Memory B cell (primary cell): Measurements from ENCODE around the gene MYBL2.

Experiments
- ATAC-seq: fragments of 150-1000 bp; cut with Tn5 transposase; 2 replicates; pipeline ENCODE4 v1.10.0; 2021; ENCODE audit warnings: low read depth, mild to moderate bottlenecking, moderate library complexity
- DNase-seq, 2 donors: peaks; one replicate each; pipeline ENCODE4 v3.0.0; 2022; ENCODE audit warnings: low spot score in 2 of 2
- H3K27ac Mint-ChIP-seq: one replicate; pipeline ENCODE4 v1.8.0; 2022; ENCODE audit warnings: mild to moderate bottlenecking, moderate library complexity, mixed read lengths
- H3K27me3 Mint-ChIP-seq: one replicate; pipeline ENCODE4 v1.8.0; 2022; ENCODE audit warnings: mixed read lengths
- H3K36me3 Mint-ChIP-seq: one replicate; pipeline ENCODE4 v1.8.0; 2022; ENCODE audit warnings: mild to moderate bottlenecking, mixed read lengths
- H3K4me1 Mint-ChIP-seq: one replicate; pipeline ENCODE4 v1.8.0; 2022; ENCODE audit warnings: mixed read lengths
- H3K4me3 Mint-ChIP-seq: one replicate; pipeline ENCODE4 v1.8.0; 2022; ENCODE audit warnings: mild to moderate bottlenecking, moderate library complexity, mixed read lengths
- H3K9me3 Mint-ChIP-seq: one replicate; pipeline ENCODE4 v1.8.0; 2022; ENCODE audit warnings: mixed read lengths

Gene MYBL2

GRCh38 chr20:43699941-43700565 lies 33.1 kb downstream of the MYBL2 start:
- ATAC-seq (no peak), DNase-seq (no peak)
- H3K27ac Mint-ChIP-seq, result no peak overlapping the region
- peaks cover 14% of the 10 kb centered on the region for H3K36me3 Mint-ChIP-seq
- H3K9me3 Mint-ChIP-seq, result no peaks in the 10 kb centered on the region
- H3K4me1 Mint-ChIP-seq, result no peaks in the 10 kb centered on the region
- no peaks in the 10 kb centered on the region for H3K27me3 Mint-ChIP-seq
- no peak overlapping the region for H3K4me3 Mint-ChIP-seq

- Mint-ChIP-seq H3K9me3 (no peaks in the 10 kb centered on the region), H3K27ac (no peak overlapping the region), H3K4me1 (no peaks in the 10 kb centered on the region), H3K27me3 (no peaks in the 10 kb centered on the region), H3K4me3 (no peak overlapping the region), H3K36me3 (peaks cover 16% of the 10 kb centered on the region)
- ATAC-seq (no peak), DNase-seq (no peak)
Measured at GRCh38 chr20:43700627-43701026, 33.7 kb downstream of the MYBL2 start.

DNA sequence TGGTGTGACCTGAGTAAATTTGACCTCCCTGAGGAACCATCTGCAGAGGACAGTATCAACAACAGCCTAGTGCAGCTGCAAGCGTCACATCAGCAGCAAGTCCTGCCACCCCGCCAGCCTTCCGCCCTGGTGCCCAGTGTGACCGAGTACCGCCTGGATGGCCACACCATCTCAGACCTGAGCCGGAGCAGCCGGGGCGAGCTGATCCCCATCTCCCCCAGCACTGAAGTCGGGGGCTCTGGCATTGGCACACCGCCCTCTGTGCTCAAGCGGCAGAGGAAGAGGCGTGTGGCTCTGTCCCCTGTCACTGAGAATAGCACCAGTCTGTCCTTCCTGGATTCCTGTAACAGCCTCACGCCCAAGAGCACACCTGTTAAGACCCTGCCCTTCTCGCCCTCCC lies 35.6 kb downstream of the MYBL2 start:
- H3K4me3 Mint-ChIP-seq, result no peak overlapping the region
- no peaks in the 10 kb centered on the region for H3K9me3 Mint-ChIP-seq
- no peak overlapping the region for H3K27ac Mint-ChIP-seq
- no peaks in the 10 kb centered on the region for H3K4me1 Mint-ChIP-seq
- ATAC-seq (no peak), DNase-seq (no peak)
- H3K27me3 Mint-ChIP-seq, result no peaks in the 10 kb centered on the region
- peaks cover 20% of the 10 kb centered on the region for H3K36me3 Mint-ChIP-seq

- DNase-seq (peak in 1 of 2 donors; percentile 15), ATAC-seq (peak; percentile 70)
- Mint-ChIP-seq H3K4me1 (peaks cover 24% of the 10 kb centered on the region), H3K27me3 (no peaks in the 10 kb centered on the region), H3K9me3 (no peaks in the 10 kb centered on the region), H3K4me3 (peak overlapping the region; percentile 33), H3K36me3 (peaks cover 12% of the 10 kb centered on the region), H3K27ac (peak overlapping the region; percentile 88)
Measured at GRCh38 chr20:43710370-43711044, 43.6 kb downstream of the MYBL2 start.

GRCh38 chr20:43711098-43711654 lies 44.3 kb downstream of the MYBL2 start:
- Mint-ChIP-seq H3K4me1 (peaks cover 24% of the 10 kb centered on the region), H3K27me3 (no peaks in the 10 kb centered on the region), H3K9me3 (no peaks in the 10 kb centered on the region), H3K4me3 (peak overlapping the region; percentile 33), H3K36me3 (peaks cover 10% of the 10 kb centered on the region), H3K27ac (peak overlapping the region; percentile 88)
- ATAC-seq (peak; percentile 48), DNase-seq (no peak)

DNA sequence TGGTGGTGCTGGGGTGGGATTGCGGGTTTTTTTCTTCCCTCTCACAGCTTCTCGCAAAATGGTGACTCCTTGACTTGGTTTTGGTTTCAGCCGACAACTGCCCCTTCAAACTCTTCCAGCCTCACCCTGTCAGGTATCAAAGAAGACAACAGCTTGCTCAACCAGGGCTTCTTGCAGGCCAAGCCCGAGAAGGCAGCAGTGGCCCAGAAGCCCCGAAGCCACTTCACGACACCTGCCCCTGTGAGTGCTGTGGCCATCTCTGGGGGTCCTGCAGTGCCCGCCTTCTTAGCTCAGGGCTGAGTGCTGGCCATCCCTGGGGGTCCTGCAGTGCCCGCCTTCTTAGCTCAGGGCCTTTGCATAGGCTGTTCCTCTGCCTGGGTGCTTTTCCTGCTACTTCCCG lies 48.1 kb downstream of the MYBL2 start:
- Mint-ChIP-seq H3K27ac (no peak overlapping the region), H3K4me3 (no peak overlapping the region), H3K4me1 (peaks cover 19% of the 10 kb centered on the region), H3K9me3 (peaks cover 1% of the 10 kb centered on the region), H3K36me3 (peaks cover 6% of the 10 kb centered on the region), H3K27me3 (no peaks in the 10 kb centered on the region)
- no peak for DNase-seq
- ATAC-seq, result no peak

- DNase-seq (no peak), ATAC-seq (no peak)
- H3K4me3 Mint-ChIP-seq, result no peak overlapping the region
- H3K4me1 Mint-ChIP-seq, result peaks cover 14% of the 10 kb centered on the region
- H3K9me3 Mint-ChIP-seq, result peaks cover 1% of the 10 kb centered on the region
- peaks cover 6% of the 10 kb centered on the region for H3K36me3 Mint-ChIP-seq
- H3K27me3 Mint-ChIP-seq, result no peaks in the 10 kb centered on the region
- H3K27ac Mint-ChIP-seq, result no peak overlapping the region
Measured at GRCh38 chr20:43715511-43715910, 48.6 kb downstream of the MYBL2 start.

- H3K9me3 Mint-ChIP-seq, result peaks cover 1% of the 10 kb centered on the region
- no peak overlapping the region for H3K4me3 Mint-ChIP-seq
Measured at GRCh38 chr20:43716123-43716522, 49.2 kb downstream of the MYBL2 start.

GRCh38 chr20:43716757-43717615 lies 50.1 kb downstream of the MYBL2 start:
- H3K27ac Mint-ChIP-seq, result no peak overlapping the region

More at GRCh38 chr20:43716123-43716522, 49.2 kb downstream of the MYBL2 start:
- ATAC-seq (no peak), DNase-seq (no peak)
- Mint-ChIP-seq H3K27me3 (no peaks in the 10 kb centered on the region), H3K4me1 (peaks cover 8% of the 10 kb centered on the region), H3K36me3 (peaks cover 6% of the 10 kb centered on the region), H3K27ac (no peak overlapping the region)

GRCh38 chr20:43717616-43717995 lies 50.7 kb downstream of the MYBL2 start:
- Mint-ChIP-seq H3K27me3 (no peaks in the 10 kb centered on the region), H3K27ac (no peak overlapping the region), H3K4me3 (no peak overlapping the region), H3K9me3 (peaks cover 1% of the 10 kb centered on the region), H3K4me1 (peaks cover 3% of the 10 kb centered on the region), H3K36me3 (peaks cover 6% of the 10 kb centered on the region)
- ATAC-seq, result no peak
- DNase-seq, result no peak

More at GRCh38 chr20:43716757-43717615, 50.1 kb downstream of the MYBL2 start:
- H3K4me1 Mint-ChIP-seq, result peaks cover under 1% of the 10 kb centered on the region
- no peak overlapping the region for H3K4me3 Mint-ChIP-seq
- ATAC-seq (no peak), DNase-seq (no peak)
- H3K27me3 Mint-ChIP-seq, result no peaks in the 10 kb centered on the region
- peaks cover 1% of the 10 kb centered on the region for H3K9me3 Mint-ChIP-seq
- peaks cover 6% of the 10 kb centered on the region for H3K36me3 Mint-ChIP-seq

- DNase-seq (no peak), ATAC-seq (no peak)
- H3K9me3 Mint-ChIP-seq, result peaks cover 1% of the 10 kb centered on the region
- H3K4me1 Mint-ChIP-seq, result peaks cover 9% of the 10 kb centered on the region
- no peak overlapping the region for H3K4me3 Mint-ChIP-seq
- peak overlapping the region; percentile 39 for H3K27ac Mint-ChIP-seq
- peaks cover 4% of the 10 kb centered on the region for H3K36me3 Mint-ChIP-seq
- H3K27me3 Mint-ChIP-seq, result no peaks in the 10 kb centered on the region
Measured at GRCh38 chr20:43720007-43720406, 53.1 kb downstream of the MYBL2 start.

DNA sequence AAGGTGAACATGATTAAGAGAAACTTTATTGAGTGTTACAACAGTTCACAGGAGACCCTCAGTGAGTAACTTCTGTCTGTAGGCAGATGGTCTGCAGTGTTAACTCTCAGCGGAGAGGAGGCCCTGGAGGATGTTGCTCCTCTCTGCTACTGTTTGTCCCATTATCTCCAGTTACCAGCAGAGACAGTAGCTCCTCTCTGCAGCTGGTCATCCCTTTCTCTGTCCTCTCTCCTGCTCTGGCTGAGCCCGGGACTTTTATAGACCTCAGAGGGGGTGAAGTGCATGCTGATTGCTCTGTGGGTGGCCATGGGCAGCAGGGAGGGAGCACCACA lies 54.1 kb downstream of the MYBL2 start:
- H3K4me1 Mint-ChIP-seq, result peaks cover 9% of the 10 kb centered on the region
- H3K27me3 Mint-ChIP-seq, result no peaks in the 10 kb centered on the region
- no peaks in the 10 kb centered on the region for H3K36me3 Mint-ChIP-seq
- no peak overlapping the region for H3K27ac Mint-ChIP-seq
- H3K4me3 Mint-ChIP-seq, result no peak overlapping the region
- H3K9me3 Mint-ChIP-seq, result peaks cover 1% of the 10 kb centered on the region
- ATAC-seq (no peak), DNase-seq (no peak)

DNA sequence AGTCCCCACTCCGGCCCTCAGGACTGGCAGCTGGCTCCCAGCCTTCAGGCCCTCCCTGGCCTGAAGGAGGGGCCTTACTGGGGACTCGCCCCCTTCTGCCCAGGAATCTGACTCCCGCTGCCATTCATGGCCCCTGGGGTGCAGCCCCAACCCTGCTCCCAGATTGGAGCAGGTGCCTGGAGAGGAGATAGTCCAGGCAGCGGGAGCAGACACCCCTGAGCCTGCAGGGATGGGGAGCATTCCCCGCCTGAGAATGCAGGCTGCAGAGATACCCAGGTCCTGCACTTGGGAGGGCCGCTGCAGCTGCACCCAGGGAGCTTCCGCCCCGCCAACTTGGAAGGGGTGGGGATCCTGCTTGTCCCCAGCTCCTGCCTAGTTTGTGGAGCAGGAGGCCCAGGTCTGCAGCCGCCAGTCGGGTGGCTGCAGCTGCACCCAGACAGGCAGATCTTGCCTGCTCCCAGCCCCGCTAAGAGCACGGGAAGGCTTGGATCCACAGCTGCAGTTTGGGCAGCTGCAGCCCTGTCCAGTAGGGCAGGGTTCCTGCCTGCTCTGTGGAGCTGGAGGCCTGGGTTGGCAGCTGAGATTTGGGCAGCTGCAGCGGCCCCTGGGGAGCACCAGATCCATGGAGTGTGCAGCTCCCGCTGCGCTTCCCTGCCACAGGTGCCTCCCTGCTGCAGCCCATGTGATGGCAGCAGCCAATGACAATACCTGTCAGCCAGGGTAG lies 54.7 kb downstream of the MYBL2 start:
- no peaks in the 10 kb centered on the region for H3K27me3 Mint-ChIP-seq
- H3K4me3 Mint-ChIP-seq, result no peak overlapping the region
- DNase-seq (no peak), ATAC-seq (peak; percentile 10)
- peaks cover 1% of the 10 kb centered on the region for H3K9me3 Mint-ChIP-seq
- H3K36me3 Mint-ChIP-seq, result no peaks in the 10 kb centered on the region
- H3K4me1 Mint-ChIP-seq, result peaks cover 9% of the 10 kb centered on the region
- no peak overlapping the region for H3K27ac Mint-ChIP-seq
